ENCODE measurements around the gene F8.

DNA sequence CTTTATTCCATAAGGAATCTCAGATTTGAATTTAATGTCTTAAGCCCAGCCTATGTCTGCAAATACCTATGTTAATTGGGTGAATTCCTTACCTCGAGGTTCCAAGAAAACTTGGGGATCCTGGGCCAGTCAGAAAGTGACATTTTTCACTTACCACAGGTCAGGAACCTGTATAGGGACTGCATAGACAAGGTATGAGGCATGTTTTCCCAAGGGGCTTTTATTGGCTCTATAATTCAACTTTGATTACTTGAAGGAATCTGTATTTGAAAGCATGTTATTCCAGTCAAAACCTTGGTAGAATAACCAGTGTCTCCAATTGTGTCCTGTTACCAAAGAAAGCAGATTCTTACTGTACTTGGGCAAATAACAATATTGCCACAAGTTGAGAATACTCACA is 208.7 kb downstream of the F8 start:
- TF ChIP-seq POLR2A (IDR thresholded peaks at IDR 0.05) (no peak), POLR2AphosphoS5 (IDR thresholded peaks at IDR 0.05) (no peak)
- TF ChIP-seq, protein P1, sequence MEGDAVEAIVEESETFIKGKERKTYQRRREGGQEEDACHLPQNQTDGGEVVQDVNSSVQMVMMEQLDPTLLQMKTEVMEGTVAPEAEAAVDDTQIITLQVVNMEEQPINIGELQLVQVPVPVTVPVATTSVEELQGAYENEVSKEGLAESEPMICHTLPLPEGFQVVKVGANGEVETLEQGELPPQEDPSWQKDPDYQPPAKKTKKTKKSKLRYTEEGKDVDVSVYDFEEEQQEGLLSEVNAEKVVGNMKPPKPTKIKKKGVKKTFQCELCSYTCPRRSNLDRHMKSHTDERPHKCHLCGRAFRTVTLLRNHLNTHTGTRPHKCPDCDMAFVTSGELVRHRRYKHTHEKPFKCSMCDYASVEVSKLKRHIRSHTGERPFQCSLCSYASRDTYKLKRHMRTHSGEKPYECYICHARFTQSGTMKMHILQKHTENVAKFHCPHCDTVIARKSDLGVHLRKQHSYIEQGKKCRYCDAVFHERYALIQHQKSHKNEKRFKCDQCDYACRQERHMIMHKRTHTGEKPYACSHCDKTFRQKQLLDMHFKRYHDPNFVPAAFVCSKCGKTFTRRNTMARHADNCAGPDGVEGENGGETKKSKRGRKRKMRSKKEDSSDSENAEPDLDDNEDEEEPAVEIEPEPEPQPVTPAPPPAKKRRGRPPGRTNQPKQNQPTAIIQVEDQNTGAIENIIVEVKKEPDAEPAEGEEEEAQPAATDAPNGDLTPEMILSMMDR (IDR thresholded peaks at IDR 0.05): no peak
